GM18526 (cell line): ENCODE measurements around the gene DDB1.

Experiments used
- POLR2A ChIP-seq: IDR thresholded peaks from 3 replicates; pipeline ENCODE4 v1.6.1; 2011; ENCODE audit not compliant: insufficient read length; ENCODE audit errors: extremely low read depth

The DDB1 gene

DNA sequence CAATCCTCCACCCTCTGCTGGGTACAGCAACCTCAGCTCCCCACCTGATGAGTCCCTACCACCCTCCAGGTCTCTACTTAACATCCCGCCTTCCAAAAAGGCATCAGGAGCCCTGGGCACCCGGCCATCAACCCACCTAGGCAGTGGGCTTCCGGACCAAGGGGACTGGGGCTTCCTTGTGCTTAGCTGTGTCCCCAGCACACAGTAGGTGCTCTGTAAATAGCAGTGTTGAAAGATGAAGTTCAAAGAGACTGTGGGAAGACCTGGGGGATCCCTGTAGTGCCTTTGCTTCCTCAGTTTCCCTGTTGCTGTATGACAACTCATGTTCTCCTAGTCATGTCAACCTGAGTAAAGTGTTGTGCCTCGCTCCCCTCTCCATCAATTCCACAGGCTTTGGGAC lies 58.8 kb downstream of the DDB1 start:
- no peak for TF ChIP-seq POLR2A

- TF ChIP-seq POLR2A = no peak
Measured at GRCh38 chr11:61273178-61274078, 59.5 kb downstream of the DDB1 start.

GRCh38 chr11:61272731-61273130 lies 60.2 kb downstream of the DDB1 start:
- TF ChIP-seq POLR2A = no peak

GRCh38 chr11:61270354-61271076 lies 62.4 kb downstream of the DDB1 start:
- TF ChIP-seq POLR2A = no peak

DNA sequence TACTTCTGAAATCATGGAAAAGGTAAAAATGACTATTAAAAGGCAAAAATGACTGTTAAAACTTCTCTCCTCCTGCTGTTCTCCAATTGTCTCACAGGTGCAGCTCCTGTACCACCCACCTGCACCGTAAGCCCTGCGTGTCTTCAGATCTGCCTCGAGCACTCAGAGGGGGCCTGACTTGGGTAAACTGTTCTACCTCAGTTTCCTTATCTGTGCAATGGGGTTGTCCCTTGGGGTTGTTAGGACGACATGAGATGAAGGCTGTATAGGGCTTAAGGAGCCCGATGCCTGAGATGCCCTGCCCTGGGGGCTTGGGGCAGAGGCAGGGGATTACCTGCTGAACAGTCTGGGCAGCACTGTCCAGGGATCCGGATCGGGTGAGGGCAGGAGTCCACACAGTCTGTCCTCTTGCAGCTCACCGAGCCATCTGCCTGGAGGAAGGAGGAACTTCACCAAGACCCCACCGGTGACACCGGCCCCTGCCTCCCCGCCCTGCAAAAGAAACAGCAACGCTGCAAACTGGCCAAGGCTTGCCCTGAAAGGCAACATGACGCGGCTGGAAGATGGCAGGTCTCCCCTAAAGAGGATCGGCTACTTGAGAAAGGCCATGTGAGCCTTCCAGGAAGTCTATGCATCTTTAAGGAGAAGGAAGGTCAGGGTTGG lies 64.2 kb downstream of the DDB1 start:
- TF ChIP-seq POLR2A = no peak

GRCh38 chr11:61267437-61267841 lies 65.5 kb downstream of the DDB1 start:
- no peak for TF ChIP-seq POLR2A

DNA sequence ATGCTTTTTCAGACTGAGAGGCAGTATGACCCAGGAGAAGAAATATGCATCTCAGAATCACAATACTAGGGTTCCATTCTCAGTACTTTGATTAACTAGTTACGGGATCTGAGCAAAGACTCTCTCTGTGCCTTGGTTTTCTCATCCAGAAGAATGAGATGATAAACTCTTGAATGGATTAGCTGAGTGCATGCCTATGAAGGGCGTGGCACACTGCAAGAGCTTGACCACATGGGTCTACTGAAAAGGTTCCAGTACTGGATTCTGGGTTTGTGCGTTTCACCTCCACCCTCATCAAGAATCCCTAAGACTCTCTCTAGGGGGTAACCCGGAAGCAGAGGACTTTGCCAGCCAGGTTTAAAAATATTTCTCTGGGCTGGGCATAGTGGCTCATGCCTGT lies 66.3 kb downstream of the DDB1 start:
- TF ChIP-seq POLR2A = no peak

- TF ChIP-seq POLR2A = no peak
Measured at GRCh38 chr11:61265357-61265756, 67.5 kb downstream of the DDB1 start.

- TF ChIP-seq POLR2A = no peak
Measured at GRCh38 chr11:61264795-61265194, 68.1 kb downstream of the DDB1 start.

DNA sequence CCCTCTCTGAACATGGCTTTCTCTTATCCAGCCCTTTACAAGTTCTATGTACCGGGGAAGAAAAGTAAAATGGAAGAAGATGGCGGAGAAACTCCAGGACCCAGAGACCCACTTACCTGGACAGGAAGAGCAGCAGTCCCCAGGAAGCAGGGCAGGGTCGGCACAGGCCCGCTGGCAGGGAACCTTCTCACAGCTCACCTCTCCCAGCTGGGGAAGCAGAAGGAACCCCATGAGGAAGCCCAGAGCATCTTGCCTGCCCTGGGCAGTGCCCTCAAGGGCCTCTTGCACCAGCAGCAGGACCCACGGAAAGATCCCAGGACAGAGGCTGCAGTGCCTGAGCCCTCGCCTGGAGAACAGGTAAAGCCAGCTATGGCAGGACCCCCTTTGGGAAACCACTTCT lies 68.5 kb downstream of the DDB1 start:
- TF ChIP-seq POLR2A = no peak

- no peak for TF ChIP-seq POLR2A
Measured at GRCh38 chr11:61259363-61259762, 73.5 kb downstream of the DDB1 start.

DNA sequence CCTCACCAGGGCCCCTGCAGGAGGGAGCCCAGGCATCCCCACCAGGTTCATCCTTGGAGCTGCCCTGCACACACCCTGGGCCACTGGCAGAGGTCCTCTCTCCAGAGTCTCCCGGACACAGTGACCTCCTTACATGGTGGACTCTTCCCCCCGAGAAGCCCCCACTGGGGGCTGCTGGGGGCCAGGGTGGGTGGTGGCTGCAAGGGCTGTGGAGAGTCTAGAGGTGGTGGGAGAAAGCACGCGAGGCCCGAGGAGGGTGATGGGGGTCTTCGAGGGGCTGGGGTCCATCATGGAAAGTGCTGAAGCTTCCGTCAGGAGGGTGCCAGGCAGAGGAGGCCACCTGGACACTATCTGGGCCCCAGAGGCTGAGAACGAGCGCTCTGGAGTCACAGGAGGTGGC lies 74.4 kb downstream of the DDB1 start:
- no peak for TF ChIP-seq POLR2A

GRCh38 chr11:61256710-61257482 lies 76.0 kb downstream of the DDB1 start:
- no peak for TF ChIP-seq POLR2A

DNA sequence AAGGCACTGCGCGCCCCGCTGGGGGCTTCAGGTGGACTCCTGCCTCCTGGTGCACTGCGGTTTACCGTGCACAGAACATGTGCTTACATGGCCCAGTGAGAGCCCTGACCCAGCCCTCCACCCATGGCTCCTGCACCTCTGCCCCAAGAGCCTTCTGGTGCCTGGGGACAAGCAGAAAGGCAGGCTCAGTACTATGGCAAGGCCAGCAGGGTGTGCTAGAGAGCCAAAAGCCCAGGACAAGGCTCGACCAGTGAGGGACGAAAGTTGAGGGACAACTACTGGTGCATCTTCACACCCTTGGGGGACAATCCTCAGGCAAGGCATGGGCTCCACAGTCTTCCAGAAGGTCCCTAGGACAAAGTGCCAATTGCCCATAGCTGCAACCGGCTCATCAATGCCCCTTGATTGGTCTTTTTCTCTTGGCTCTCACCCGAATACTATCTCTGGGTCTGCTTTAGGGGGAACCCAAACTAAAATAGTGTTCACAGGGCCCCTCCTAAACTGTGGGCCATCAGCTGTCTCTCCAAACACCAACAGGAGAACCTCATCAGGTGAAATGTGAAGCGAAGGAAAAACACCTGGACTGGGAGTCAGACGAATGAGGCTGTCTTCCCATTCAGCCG lies 78.4 kb downstream of the DDB1 start:
- no peak for TF ChIP-seq POLR2A
